Stimulated activated naive CD4-positive, alpha-beta T cell (primary cell): Measurements from ENCODE around the gene COLEC11.

Experiments
- DNase-seq, 6 experiments: peaks; one replicate each; lab custom pipeline; 2025; lab: John Stamatoyannopoulos, UW

Gene COLEC11

GRCh38 chr2:3675687-3676086 is 80.8 kb downstream of the COLEC11 start:
- no peak for DNase-seq

GRCh38 chr2:3677436-3677835 is 82.5 kb downstream of the COLEC11 start:
- DNase-seq = no peak

DNA sequence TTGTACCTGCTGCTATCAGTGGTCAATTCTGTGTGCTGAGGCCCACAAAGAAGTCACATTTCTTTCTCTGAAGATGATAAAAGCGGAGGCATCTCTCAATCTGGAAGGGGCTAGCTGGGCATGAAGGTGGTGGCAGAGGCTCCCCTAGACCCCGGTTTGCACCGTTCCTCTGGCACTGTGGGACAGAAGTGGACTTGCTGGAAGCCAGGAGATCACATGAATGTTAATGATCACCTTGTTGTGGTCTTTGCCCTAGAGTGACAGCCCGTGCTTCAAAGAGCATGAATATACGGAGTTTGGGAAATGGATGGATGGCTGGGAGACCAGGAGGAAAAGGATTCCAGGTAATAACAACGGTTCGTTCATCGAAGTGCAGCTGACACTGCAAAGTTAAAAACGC is 83.3 kb downstream of the COLEC11 start:
- DNase-seq = no peak

- no peak for DNase-seq
These were observed 84.3 kb downstream of the COLEC11 start for GRCh38 chr2:3679180-3679579.

GRCh38 chr2:3679616-3680393 is 84.9 kb downstream of the COLEC11 start:
- no peak for DNase-seq

- DNase-seq = no peak
These were observed 85.8 kb downstream of the COLEC11 start for GRCh38 chr2:3680548-3681345.

DNA sequence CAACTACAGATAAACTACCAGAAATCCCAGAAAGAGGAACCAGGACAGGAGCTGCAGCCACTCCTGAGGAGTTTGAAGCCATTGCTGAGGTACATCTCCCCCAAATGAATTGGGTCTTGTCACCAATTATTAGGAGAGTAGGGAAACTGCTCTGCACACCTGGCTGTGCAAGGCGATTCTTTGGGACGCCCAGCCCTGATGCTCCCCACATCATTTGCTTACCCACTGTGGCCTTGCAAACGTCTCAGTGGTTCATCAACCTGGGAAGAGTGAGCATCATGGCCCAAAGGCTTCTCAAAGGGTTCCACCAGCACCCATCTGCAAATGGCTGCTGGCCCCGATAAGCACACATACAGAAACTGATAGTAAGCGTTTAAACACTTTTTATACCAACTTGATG is 86.7 kb downstream of the COLEC11 start:
- no peak for DNase-seq

GRCh38 chr2:3682811-3683210 is 87.9 kb downstream of the COLEC11 start:
- no peak for DNase-seq

- no peak for DNase-seq
These were observed 89.0 kb downstream of the COLEC11 start for GRCh38 chr2:3683748-3684454.

DNA sequence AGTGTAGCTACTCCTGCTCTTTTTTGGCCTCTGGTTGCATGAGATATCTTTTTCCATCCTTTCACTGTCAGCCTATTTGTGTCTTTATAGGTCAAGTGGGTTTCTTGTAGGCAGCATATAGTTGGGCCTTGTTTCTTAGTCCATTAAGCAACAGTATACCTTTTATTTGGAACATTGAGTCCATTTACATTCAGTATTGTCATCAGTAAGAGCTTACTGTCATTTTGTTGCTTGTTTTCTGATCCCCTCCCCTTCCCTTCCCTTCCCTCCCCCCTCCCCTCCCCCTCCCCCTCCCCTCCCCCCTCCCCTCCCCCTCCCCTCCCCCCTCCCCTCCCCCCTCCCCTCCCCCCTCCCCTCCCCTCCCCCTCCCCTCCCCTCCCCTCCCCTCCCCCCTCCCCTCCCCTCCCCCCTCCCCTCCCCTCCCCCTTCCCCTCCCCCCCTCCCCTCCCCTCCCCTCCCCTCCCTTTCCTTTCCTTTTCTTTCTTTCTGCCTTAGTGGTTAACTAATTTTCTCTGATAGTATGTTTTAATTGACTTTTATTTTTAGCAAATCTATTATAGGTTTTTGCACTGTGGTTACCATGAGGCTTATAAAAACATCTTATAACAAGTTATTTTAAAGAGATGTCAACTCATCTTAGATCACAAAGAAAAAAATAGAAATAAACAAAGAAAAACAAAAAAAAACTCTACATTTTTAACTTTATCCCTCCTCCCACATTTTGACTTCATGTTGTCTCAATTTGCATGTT is 95.3 kb downstream of the COLEC11 start:
- no peak for DNase-seq

DNA sequence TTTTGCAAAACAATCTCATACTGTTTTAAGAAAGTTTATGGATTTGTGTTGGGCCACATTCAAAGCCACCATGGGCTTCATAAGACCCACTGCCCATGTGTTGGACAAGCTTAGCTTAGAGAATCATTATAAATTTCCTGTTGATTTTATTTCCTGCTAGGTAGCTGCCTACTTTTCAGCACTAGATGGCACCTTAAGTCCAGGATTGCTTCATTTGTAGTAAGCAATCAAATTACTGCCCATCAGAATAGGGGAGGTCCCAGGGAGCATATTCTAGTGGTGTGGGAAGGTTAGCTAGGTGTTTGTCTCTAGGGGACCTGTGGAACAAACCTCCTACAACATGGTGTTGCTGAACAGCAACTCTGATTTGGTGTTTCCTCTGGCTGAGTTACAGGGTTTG is 97.5 kb downstream of the COLEC11 start:
- no peak for DNase-seq
